Stimulated activated CD4-positive, alpha-beta T cell treated with anti-CD3 and anti-CD28 coated beads, TNF-alpha, amount 100 ng/mL, for 48 hours (primary cell): ENCODE results near the gene PMPCA.

Experiments
- DNase-seq, 3 donors: peaks; one replicate each; pipeline ENCODE4 v3.0.0-alpha.2; 2020; ENCODE audit warnings: low read depth in 3 of 3

Gene PMPCA

GRCh38 chr9:136373300-136374182, 36.9 kb upstream of the PMPCA start, which contains the start of gene CARD9:
CARD9 (minus strand) TSS chr9:136373669; CDS start chr9:136372078, 1,591 bp downstream.
- DNase-seq = no peak

- no peak for DNase-seq
Observed at GRCh38 chr9:136374183-136374575, 36.3 kb upstream of the PMPCA start.

- DNase-seq = no peak
Observed at GRCh38 chr9:136375096-136375495, 35.4 kb upstream of the PMPCA start.

GRCh38 chr9:136376457-136376856, 34.0 kb upstream of the PMPCA start:
- no peak for DNase-seq

GRCh38 chr9:136377341-136378169, 32.9 kb upstream of the PMPCA start:
- no peak for DNase-seq

GRCh38 chr9:136378170-136379002, 32.1 kb upstream of the PMPCA start:
- DNase-seq = no peak

- no peak for DNase-seq
Observed at GRCh38 chr9:136379003-136379287, 31.5 kb upstream of the PMPCA start.

GRCh38 chr9:136379401-136379800, 31.1 kb upstream of the PMPCA start:
- no peak for DNase-seq

GRCh38 chr9:136379891-136380290, 30.6 kb upstream of the PMPCA start:
- no peak for DNase-seq

- DNase-seq = no peak
Observed at GRCh38 chr9:136380381-136380780, 30.1 kb upstream of the PMPCA start.

GRCh38 chr9:136381311-136381710, 29.1 kb upstream of the PMPCA start:
- no peak for DNase-seq

GRCh38 chr9:136381966-136382513, 28.4 kb upstream of the PMPCA start:
- DNase-seq = no peak

GRCh38 chr9:136383436-136383835, 27.0 kb upstream of the PMPCA start:
- DNase-seq = no peak

GRCh38 chr9:136385015-136385414, 25.4 kb upstream of the PMPCA start:
- peak in 1 of 3 donors; percentile 32 for DNase-seq

- no peak for DNase-seq
Observed at GRCh38 chr9:136386018-136386417, 24.4 kb upstream of the PMPCA start.

GRCh38 chr9:136387217-136387616, 23.2 kb upstream of the PMPCA start:
- DNase-seq = no peak

GRCh38 chr9:136389396-136389795, 21.1 kb upstream of the PMPCA start:
- DNase-seq = no peak

- no peak for DNase-seq
Observed at GRCh38 chr9:136391737-136392537, 18.5 kb upstream of the PMPCA start.

GRCh38 chr9:136392538-136393449, 17.7 kb upstream of the PMPCA start:
- no peak for DNase-seq

GRCh38 chr9:136393531-136393930, 16.9 kb upstream of the PMPCA start:
- DNase-seq = no peak
